ENCODE measurements around the gene LAMTOR1. TPM values are rescaled to one million over a fixed set of nuclear protein-coding genes. Genes with fewer than 3 reads are reported as not detected.

The LAMTOR1 gene
- polyA plus RNA-seq, 1 donor (not counting 4 experiments of a cell fraction or from before 2014, with no cell fraction given): 88.5 TPM

GRCh38 chr11:72079819-72080325, 23.2 kb downstream of the LAMTOR1 start:
- H3K9me1 ChIP-seq (ENCODE audit: control insufficient read depth, extremely low read depth, insufficient read depth, low read length): no peaks in the 10 kb centered on the region
- DNase-seq (ENCODE audit: low read depth, low spot score) (no peak), FAIRE-seq (no peak)
- peaks cover 50% of the 10 kb centered on the region for H3K79me2 ChIP-seq (ENCODE audit: control insufficient read depth, insufficient read depth, low read length)
- dilution Hi-C loops (cut with MboI; ENCODE audit: extremely low pct_ligation_motif_present, low sequenced_read_pairs): no loop called here
- TF ChIP-seq EZH2 (IDR thresholded peaks at IDR 0.05; ENCODE audit: low read length) (no peak), CTCF (optimal IDR thresholded peaks at IDR 0.05 in 1 of 3, IDR thresholded peaks at IDR 0.05 in 1 of 3, conservative IDR thresholded peaks at IDR 0.05 in 1 of 3; ENCODE audit: extremely low read depth in 1 of 3, insufficient read depth in 2 of 3, low read length in 3 of 3) (no peak)
- no peaks in the 10 kb centered on the region for H3K36me3 ChIP-seq (ENCODE audit: control insufficient read depth in 2 of 2, extremely low read depth in 1 of 2, insufficient read depth in 2 of 2, low read length in 2 of 2)
- peak overlapping the region; percentile 33 for H2AFZ ChIP-seq (ENCODE audit: control insufficient read depth, low read length)
- H4K20me1 ChIP-seq (ENCODE audit: control insufficient read depth, extremely low read depth, insufficient read depth, low read length): no peaks in the 10 kb centered on the region
- H3K9me3 ChIP-seq (ENCODE audit: control insufficient read depth, low read depth, low read length): no peaks in the 10 kb centered on the region
- peaks cover 48% of the 10 kb centered on the region for H3K4me1 ChIP-seq (ENCODE audit: control insufficient read depth, extremely low read depth, insufficient read depth, low read length)
- no peaks in the 10 kb centered on the region for H3K27me3 ChIP-seq (ENCODE audit: control insufficient read depth, extremely low read depth, insufficient read depth, low read length)
- peak overlapping the region; percentile 97 for H3K4me2 ChIP-seq (ENCODE audit: control insufficient read depth, extremely low read depth, insufficient read depth, low read depth, low read length)
- H3K4me3 ChIP-seq (ENCODE audit: control insufficient read depth in 2 of 3, extremely low read depth in 1 of 3, insufficient read depth in 2 of 3, low read depth in 1 of 3, low read length in 3 of 3): peak overlapping the region; percentile 73 to 94 (median 94)
- peak overlapping the region; percentile 87 for H3K27ac ChIP-seq (ENCODE audit: control insufficient read depth, insufficient read depth, low read length)
- peak overlapping the region; percentile 87 for H3K9ac ChIP-seq (ENCODE audit: control insufficient read depth, extremely low read depth, insufficient read depth, low read length)

DNA sequence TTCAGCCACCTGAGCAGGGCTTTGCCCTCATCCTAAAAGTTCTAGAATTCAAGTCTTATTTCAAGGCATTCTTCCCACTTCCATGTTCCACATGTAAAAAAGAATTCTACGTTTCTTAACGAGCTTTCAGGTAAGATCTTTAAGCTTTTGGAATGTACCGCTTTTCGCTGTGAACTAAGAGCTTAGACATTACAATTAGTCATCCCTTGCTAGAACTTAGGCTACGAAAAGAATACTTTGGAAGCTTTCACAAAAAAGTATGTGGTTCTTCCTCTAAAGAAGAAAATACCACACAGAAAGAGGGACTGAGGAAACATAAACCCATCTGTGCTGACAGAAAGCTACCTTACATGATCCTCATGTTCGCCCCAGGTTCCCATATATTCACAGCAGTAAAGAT, 24.6 kb downstream of the LAMTOR1 start:
- peaks cover 60% of the 10 kb centered on the region for H3K79me2 ChIP-seq (ENCODE audit: control insufficient read depth, insufficient read depth, low read length)
- H3K27ac ChIP-seq (ENCODE audit: control insufficient read depth, insufficient read depth, low read length): peak overlapping the region; percentile 87
- TF ChIP-seq CTCF (optimal IDR thresholded peaks at IDR 0.05 in 1 of 3, IDR thresholded peaks at IDR 0.05 in 1 of 3, conservative IDR thresholded peaks at IDR 0.05 in 1 of 3; ENCODE audit: extremely low read depth in 1 of 3, insufficient read depth in 2 of 3, low read length in 3 of 3): no peak
- TF ChIP-seq EZH2 (IDR thresholded peaks at IDR 0.05; ENCODE audit: low read length): no peak
- peak overlapping the region; percentile 12 for H2AFZ ChIP-seq (ENCODE audit: control insufficient read depth, low read length)
- H3K9me1 ChIP-seq (ENCODE audit: control insufficient read depth, extremely low read depth, insufficient read depth, low read length): no peaks in the 10 kb centered on the region
- no peaks in the 10 kb centered on the region for H3K36me3 ChIP-seq (ENCODE audit: control insufficient read depth in 2 of 2, extremely low read depth in 1 of 2, insufficient read depth in 2 of 2, low read length in 2 of 2)
- H3K4me3 ChIP-seq (ENCODE audit: control insufficient read depth in 2 of 3, extremely low read depth in 1 of 3, insufficient read depth in 2 of 3, low read depth in 1 of 3, low read length in 3 of 3): peak overlapping the region; percentile 73 to 94 (median 94)
- FAIRE-seq: no peak
- no peaks in the 10 kb centered on the region for H3K9me3 ChIP-seq (ENCODE audit: control insufficient read depth, low read depth, low read length)
- peak overlapping the region; percentile 87 for H3K9ac ChIP-seq (ENCODE audit: control insufficient read depth, extremely low read depth, insufficient read depth, low read length)
- H3K27me3 ChIP-seq (ENCODE audit: control insufficient read depth, extremely low read depth, insufficient read depth, low read length): no peaks in the 10 kb centered on the region
- H3K4me2 ChIP-seq (ENCODE audit: control insufficient read depth, extremely low read depth, insufficient read depth, low read depth, low read length): peak overlapping the region; percentile 97
- no peak for DNase-seq (ENCODE audit: low read depth, low spot score)
- dilution Hi-C loops (cut with MboI; ENCODE audit: extremely low pct_ligation_motif_present, low sequenced_read_pairs): no loop called here
- H4K20me1 ChIP-seq (ENCODE audit: control insufficient read depth, extremely low read depth, insufficient read depth, low read length): no peaks in the 10 kb centered on the region
- peaks cover 35% of the 10 kb centered on the region for H3K4me1 ChIP-seq (ENCODE audit: control insufficient read depth, extremely low read depth, insufficient read depth, low read length)
